ENCODE results near the gene CEP97.
A peak's percentile ranks its signal among the peaks of the same experiment; 100 is the strongest.
"Not testable (repeated sequence)": the region's sequence is repeated elsewhere in the genome, so short reads cannot be mapped to it uniquely, and the experiment has no call there.

CEP97 gene

GRCh38 chr3:101702726-101703125, 21.7 kb upstream of the CEP97 start:
- DNase-seq = no peak

GRCh38 chr3:101703169-101703568, 21.2 kb upstream of the CEP97 start:
- no peak for DNase-seq

DNA sequence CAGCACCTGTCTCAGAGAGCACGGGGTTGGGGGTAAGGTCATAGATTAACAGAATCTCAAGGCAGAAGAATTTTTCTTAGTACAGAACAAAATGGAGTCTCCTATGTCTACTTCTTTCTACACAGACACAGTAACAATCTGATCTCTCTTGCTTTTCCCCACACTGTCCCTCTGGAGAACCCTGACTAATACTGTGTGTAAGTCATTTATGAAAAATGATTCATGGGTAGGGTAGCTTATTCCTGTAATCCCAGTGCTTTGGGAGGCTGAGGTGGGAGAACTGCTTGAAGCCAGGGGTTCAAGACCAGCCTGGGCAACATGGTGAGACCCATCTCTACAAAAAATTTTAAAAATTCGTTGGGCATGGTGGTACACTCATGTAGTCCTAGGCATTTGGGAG, 19.8 kb upstream of the CEP97 start:
- not testable (repeated sequence) for DNase-seq

GRCh38 chr3:101709126-101709525, 15.3 kb upstream of the CEP97 start:
- no peak for DNase-seq

DNA sequence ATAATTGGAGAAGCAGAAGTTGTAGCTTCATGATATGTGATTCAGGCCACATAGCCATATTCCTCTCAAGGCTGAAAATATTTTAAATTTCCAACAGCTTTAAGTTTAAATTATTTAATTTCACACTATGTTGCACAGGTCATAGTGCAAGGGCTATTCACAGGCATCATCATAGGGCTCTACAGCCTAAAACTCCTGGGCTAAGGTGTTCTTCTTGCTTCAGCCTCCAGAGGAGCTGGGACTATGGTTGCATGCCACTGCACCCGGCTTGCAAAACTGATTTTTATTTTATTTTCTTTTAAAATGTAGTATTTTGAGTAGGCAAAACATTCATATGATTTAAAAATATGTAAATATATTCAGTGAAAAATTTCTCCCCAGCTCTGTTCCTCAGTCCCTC, 6.0 kb upstream of the CEP97 start:
- no peak for DNase-seq

DNA sequence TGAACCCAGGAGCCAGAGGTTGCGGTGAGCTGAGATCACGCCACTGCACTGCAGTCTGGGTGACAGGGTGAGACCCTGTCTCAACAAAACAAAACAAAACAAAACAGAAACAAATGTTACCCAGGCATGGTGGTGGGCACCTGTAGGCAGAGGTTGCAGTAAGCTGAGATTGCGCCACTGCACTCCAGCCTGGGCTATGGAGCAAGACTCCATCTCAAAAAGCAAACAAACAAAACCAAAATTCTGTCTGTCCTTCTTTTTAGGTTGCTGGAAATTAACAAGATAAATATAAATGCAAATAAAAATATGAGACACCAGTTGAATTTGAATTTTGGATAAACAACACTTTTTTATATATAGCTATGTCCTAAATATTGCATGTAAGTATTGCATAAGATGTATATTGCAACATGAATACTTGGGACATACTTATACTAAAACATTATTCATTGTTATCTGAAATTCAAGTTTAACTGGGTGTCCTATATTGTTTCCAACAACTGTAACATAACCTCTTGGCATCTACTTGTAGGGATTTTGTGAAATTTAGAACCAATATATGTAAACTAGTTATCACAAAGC, 4.7 kb upstream of the CEP97 start:
- no peak for DNase-seq

DNA sequence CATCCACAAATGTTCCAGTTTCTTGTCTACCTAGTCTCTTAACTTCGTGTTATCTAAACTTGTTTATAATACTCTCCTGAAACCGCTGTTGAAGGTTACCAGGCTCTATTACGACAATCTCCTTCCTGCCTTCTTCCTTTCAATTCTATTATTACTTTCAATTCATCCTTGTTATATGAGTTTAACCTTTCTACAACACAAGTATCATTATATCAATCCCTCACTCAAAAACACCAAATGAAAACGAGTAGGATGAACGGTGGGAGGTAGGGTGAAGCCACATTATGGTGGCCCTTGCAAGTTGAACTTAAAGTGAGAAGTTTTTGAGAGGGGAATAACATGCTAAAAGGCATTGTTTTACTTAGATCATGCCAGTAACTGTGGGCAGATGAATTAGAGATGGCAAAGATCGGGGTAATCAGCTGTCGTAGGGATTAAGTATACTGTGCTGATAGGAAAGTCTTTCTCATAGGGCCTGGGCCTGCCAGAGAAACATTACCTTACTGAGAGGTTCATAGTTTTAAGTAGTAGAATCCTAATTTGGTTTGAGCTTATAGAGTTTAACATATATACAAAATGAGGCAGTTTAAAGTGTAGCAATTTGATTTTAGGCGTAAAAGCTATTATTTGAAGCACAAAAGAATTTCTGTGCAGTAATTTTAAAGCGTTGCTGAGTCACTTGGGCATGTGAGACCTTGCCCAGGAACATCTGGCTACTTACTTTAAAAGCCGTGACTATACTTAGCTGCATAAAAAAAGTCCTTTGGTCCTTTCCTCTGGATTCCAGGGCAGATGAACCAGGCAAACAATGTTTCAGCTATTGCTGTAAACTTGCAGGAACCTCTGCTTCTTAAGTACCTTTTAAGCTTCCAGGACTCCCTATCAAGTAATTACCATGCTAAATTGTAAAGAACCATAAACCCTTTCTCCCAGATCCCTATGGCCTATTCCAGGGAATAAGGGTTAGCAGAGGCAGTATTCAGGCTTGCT, 3.3 kb upstream of the CEP97 start:
- no peak for DNase-seq

- no peak for DNase-seq
Observed at GRCh38 chr3:101722394-101723173, 1.8 kb upstream of the CEP97 start.

- DNase-seq = peak; percentile 69
Observed at GRCh38 chr3:101725194-101725889, 928 bp downstream of the CEP97 start.

DNA sequence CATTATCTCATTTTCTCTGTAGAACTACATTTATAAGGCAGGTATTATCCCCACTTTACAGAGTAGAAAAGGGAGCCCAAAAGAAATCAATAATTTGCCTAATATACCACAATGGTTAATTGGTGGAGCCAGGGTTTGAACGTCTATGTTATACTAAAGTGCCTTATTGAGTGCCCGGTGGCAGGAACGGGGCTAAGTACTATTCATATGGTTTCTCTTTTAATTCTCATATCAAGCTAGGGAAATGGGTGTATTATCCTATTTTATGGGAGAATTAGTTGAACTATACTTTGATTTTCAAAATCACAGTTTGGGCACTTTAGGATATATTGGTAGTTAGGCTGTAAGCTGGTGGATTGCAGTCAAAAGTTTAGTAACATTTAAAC, 1.5 kb downstream of the CEP97 start:
- DNase-seq = no peak

DNA sequence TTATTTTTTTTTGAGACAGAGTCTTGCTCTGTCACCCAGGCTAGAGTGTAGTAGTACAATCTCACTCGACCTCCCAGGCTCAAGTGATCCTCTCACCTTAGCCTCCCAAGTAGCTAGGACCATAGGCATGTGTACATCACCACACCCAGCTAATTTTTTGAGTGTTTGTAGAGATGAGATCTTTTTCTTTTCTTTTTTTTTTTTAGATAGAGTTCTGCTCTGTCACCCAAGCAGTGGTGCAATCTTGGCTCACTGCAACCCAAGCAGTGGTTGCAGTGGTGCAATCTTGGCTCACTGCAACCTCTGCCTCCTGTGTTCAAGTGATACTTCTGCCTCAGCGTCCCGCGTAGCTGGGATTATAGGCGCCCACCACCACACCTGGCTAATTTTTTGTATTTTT, 5.2 kb downstream of the CEP97 start:
- no peak for DNase-seq

DNA sequence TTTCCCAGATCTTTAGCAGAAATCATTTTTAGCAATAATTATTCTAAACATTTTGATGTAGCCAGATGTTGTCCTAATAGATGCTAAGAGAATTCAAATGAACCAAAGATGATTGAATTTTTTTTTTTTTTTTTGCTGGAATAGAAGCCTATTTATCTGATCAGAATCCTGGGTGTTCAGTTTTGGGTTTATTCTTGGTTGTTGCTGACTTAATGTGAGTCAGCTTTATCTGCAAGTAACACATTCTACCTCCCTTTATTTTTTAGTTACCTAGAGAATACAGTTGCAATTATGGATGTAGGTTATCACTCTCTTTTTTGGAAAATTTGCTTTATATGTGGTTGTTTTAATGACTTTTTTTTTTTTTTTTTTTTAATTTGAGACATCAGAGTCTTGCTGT, 6.4 kb downstream of the CEP97 start:
- DNase-seq = no peak

DNA sequence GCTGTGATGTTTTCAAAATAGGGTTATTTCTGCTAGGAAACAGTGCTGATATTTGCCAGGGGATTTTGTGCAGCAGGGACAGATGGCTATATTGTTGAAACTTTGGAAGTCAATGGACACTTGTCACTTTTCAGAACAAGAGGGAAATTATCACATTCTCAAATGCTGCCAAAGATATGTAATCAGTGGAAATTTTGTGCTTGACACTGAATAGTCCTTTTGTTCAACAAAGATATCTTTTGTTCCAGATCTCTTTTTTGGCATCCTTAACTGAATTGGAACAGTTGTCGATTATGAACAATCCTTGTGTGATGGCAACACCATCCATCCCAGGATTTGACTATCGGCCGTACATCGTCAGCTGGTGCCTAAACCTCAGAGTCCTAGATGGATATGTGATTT, 7.8 kb downstream of the CEP97 start:
- no peak for DNase-seq

DNA sequence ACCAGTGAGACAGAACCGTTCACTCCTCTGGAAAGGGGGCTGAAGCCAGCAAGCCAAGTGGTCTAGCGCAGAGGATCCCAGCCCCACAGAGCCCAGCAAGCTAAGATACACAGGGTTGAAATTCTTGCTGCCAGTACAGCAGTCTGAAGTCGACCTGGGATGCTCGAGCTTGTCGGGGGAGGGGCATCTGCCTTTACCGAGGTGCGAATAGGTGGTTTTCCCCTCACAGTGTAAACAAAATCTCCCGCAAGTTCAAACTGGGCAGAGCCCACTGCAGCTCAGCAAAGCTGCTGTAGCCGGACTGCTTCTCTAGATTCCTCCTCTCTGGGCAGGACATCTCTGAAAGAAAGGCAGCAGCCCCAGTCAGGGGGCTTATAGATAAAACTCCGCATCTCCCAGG, 11.4 kb downstream of the CEP97 start:
- DNase-seq = no peak

DNA sequence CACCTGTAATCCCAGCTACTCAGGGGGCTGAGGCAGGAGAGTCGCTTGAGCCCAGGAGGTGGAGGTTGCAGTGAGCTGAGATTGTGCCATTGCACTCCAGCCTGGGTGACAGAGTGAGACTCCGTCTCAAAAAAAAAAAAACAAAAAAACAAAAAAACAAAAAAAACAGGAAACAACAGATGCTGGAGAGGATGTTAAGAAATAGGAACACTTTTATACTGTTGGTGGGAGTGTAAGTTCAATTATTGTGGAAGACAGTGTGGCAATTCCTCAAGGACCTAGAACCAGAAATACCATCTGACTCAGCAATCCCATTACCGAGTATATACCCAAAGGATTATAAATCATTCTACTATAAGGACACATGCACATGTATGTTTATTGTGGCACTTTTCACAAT, 17.5 kb downstream of the CEP97 start:
- DNase-seq = not testable (repeated sequence)

DNA sequence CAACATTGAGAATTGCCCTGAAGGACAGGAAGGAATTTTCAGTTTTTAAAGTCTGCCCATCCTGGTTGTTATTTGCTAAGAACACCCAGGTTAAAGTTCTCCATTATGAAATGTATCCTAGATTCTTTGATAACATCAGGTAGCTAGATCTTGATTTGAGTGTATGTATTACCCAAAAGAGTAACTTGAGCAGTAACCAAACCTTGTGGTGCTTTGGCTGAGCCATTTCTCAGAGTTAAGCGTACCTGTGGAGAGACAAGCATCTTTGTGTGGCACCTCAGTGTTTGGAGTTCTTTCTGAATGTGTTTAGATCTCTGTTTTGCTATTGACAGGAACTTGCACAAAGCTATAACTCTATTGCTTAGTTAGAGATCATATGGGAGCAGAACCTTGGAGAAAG, 20.4 kb downstream of the CEP97 start:
- no peak for DNase-seq

DNA sequence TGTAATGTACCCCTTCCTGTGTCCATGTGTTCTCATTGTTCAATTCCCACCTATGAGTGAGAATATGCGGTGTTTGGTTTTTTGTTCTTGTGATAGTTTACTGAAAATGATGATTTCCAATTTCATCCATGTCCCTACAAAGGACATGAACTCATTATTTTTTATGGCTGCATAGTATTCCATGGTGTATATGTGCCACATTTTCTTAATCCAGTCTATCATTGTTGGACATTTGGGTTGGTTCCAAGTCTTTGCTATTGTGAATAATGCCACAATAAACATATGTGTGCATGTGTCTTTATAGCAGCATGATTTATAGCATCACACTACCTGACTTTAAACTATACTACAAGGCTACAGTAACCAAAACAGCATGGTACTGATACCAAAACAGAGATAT, 21.5 kb downstream of the CEP97 start:
- DNase-seq = not testable (repeated sequence)

DNA sequence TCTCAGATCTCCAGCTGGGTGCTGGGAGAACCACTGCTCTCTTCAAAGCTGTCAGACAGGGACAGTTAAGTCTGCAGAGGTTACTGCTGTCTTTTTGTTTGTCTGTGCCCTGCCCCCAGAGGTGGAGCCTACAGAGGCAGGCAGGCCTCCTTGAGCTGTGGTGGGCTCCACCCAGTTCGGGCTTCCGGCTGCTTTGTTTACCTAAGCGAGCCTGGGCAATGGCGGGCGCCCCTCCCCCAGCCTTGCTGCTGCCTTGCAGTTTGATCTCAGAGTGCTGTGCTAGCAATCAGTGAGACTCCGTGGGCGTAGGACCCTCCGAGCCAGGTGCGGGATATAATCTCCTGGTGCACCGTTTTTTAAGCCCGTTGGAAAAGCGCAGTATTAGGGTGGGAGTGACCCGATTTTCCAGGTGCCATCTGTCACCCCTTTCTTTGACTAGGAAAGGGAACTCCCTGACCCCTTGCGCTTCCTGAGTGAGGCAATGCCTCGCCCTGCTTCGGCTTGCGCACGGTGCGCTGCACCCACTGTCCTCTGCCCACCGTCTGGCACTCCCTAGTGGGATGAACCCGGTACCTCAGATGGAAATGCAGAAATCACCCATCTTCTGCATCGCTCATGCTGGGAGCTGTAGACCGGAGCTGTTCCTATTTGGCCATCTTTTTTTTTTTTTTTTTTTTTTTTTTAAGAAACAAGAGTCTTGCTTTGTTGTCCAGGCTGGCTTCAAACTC, 29.1 kb downstream of the CEP97 start:
- not testable (repeated sequence) for DNase-seq

GRCh38 chr3:101758224-101758623, 33.8 kb downstream of the CEP97 start:
- DNase-seq = no peak

DNA sequence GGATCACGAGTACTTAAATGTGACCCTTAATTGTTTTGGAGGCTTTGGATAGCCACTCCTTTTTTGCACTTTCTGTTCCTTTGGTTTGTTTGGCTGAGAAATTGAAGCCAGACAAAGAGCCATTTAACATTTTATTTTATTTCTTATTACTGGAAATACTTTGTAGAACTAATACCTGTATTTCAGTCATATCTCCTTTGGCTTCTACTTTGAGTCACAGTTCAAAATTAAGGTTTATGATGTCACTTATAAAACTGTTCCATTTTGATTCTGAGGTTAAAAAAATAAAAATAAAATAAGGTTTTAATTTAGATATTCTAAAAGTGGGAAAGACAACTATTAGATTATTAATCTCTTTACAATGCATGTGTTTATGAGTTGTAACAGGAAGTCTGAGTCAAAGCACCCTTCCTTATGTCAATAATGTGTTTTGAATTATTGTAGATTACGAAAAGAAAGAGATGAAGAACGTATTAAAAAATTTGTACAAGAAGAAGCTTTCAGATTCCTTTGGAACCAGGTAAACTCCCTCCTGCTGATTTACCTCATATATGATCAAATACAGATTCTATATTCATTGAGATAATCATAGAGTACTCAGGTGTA, 37.7 kb downstream of the CEP97 start:
- no peak for DNase-seq

DNA sequence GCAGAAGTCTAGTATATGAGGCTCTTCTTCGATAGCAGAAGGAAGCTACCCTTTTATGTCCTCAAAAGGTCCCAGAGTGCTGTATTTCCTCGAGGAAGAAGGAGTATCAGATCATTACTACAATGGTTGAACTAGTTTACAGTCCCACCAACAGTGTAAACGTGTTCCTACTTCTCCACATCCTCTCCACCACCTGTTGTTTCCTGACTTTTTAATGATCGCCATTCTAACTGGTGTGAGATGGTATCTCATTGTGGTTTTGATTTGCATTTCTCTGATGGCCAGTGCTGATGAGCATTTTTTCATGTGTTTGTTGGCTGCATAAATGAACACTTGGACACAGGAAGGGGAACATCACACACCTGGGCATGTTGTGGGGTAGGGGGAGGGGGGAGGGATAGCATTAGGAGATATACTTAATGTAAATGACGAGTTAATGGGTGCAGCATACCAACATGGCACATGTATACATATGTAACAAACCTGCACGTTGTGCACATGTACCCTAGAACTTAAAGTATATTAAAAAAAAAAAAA, 53.4 kb downstream of the CEP97 start:
- DNase-seq = not testable (repeated sequence)
